Thymus (tissue), 11 donors: ENCODE measurements around the gene KAZN. TPM values are rescaled to one million over a fixed set of nuclear protein-coding genes. Genes with fewer than 3 reads are reported as not detected.

Experiments
- DNase-seq, 9 donors: peaks; one replicate each; pipeline ENCODE4 v3.0.0-alpha.2; 2013; ENCODE audit warnings: low spot score in 9 of 9, low read depth in 6 of 9, missing footprints in 1 of 9
- H3K27ac ChIP-seq, 2 donors: one replicate each; pipeline ENCODE4 v1.5.1; 2013; ENCODE audit warnings: control low read depth in 1 of 2, low read depth in 1 of 2, low read length in 1 of 2, mild to moderate bottlenecking in 1 of 2, moderate library complexity in 1 of 2
- H3K27me3 ChIP-seq, 2 donors: one replicate each; pipeline ENCODE4 v1.5.1; 2013; ENCODE audit warnings: low read length in 1 of 2; ENCODE audit not compliant: control insufficient read depth in 2 of 2, insufficient read depth in 1 of 2
- H3K36me3 ChIP-seq, 2 donors: one replicate each; pipeline ENCODE4 v1.5.1; 2013; ENCODE audit warnings: low read length in 1 of 2, mild to moderate bottlenecking in 1 of 2, moderate library complexity in 1 of 2; ENCODE audit not compliant: control insufficient read depth in 2 of 2, insufficient read depth in 2 of 2
- H3K4me1 ChIP-seq, 2 donors: one replicate each; pipeline ENCODE4 v1.5.1; 2013; ENCODE audit warnings: low read length in 2 of 2; ENCODE audit not compliant: control insufficient read depth in 2 of 2, insufficient read depth in 2 of 2
- H3K4me3 ChIP-seq, 2 donors: one replicate each; pipeline ENCODE4 v1.5.1; 2013; ENCODE audit warnings: low read length in 2 of 2, control low read depth in 1 of 2, mild to moderate bottlenecking in 1 of 2
- H3K9me3 ChIP-seq, 2 donors: one replicate each; pipeline ENCODE4 v1.5.1; 2013; ENCODE audit warnings: low read length in 1 of 2, mild to moderate bottlenecking in 1 of 2; ENCODE audit not compliant: control insufficient read depth in 2 of 2, insufficient read depth in 1 of 2
- WGBS: extraction: QIAGEN DNeasy Blood & Tissue Kit; methylation state at CpG from one replicate; pipeline ENCODE4 v1.1.7; 2013; 5-methylcytosine and 5-hydroxymethylcytosine counted together
- polyA plus RNA-seq: library from polyadenylated mRNA; stranded (reverse); fragments of 200-250 nt; gene quantifications from one replicate; pipeline ENCODE4 v1.2.3, GENCODE V29; 2013
- total RNA-seq: library from RNA; stranded (reverse); fragments of 120-200 nt; gene quantifications from one replicate; pipeline ENCODE4 v1.2.4, GENCODE V29; 2013
- donor health status: healthy.

Gene KAZN
- total and polyA plus RNA-seq, 2 donors: 1.3 to 5.7 TPM

- no peaks in the 10 kb centered on the region for H3K27me3 ChIP-seq
- no peaks in the 10 kb centered on the region for H3K36me3 ChIP-seq
- peaks cover 0 to 3% of the 10 kb centered on the region in 2 donors for H3K4me1 ChIP-seq
- WGBS: 97% methylated on average over 14 of the region's 14 CpGs
- peaks cover 0 to 1% of the 10 kb centered on the region in 2 donors for H3K9me3 ChIP-seq
- no peak overlapping the region for H3K27ac ChIP-seq
- DNase-seq: no peak
- no peak overlapping the region for H3K4me3 ChIP-seq
Measured at GRCh38 chr1:14822493-14822892, 224.0 kb downstream of the KAZN start.

- H3K9me3 ChIP-seq: peaks cover 0 to 1% of the 10 kb centered on the region in 2 donors
- no peak overlapping the region for H3K27ac ChIP-seq
- no peaks in the 10 kb centered on the region for H3K36me3 ChIP-seq
- DNase-seq: no peak
- H3K27me3 ChIP-seq: no peaks in the 10 kb centered on the region
- no peak overlapping the region for H3K4me3 ChIP-seq
- 93% methylated on average over 14 of the region's 14 CpGs for WGBS
- H3K4me1 ChIP-seq: peaks cover 0 to 3% of the 10 kb centered on the region in 2 donors
Measured at GRCh38 chr1:14822996-14823395, 224.5 kb downstream of the KAZN start.

GRCh38 chr1:14824314-14824915 lies 225.9 kb downstream of the KAZN start:
- no peaks in the 10 kb centered on the region for H3K27me3 ChIP-seq
- WGBS: 42% methylated on average over 6 of the region's 6 CpGs
- no peaks in the 10 kb centered on the region for H3K36me3 ChIP-seq
- H3K4me3 ChIP-seq: no peak overlapping the region
- DNase-seq: no peak
- no peak overlapping the region for H3K27ac ChIP-seq
- H3K4me1 ChIP-seq: peaks cover 0 to 3% of the 10 kb centered on the region in 2 donors
- peaks cover 0 to 1% of the 10 kb centered on the region in 2 donors for H3K9me3 ChIP-seq

- Histone ChIP-seq H3K27me3 (no peaks in the 10 kb centered on the region), H3K9me3 (peaks cover 0 to 1% of the 10 kb centered on the region in 2 donors), H3K4me1 (peaks cover 0 to 3% of the 10 kb centered on the region in 2 donors), H3K36me3 (no peaks in the 10 kb centered on the region), H3K4me3 (no peak overlapping the region), H3K27ac (no peak overlapping the region)
- WGBS: 96% methylated on average over 7 of the region's 7 CpGs
- no peak for DNase-seq
Measured at GRCh38 chr1:14825396-14825795, 226.9 kb downstream of the KAZN start.

- WGBS: 54% methylated on average over 13 of the region's 13 CpGs
- Histone ChIP-seq H3K27ac (no peak overlapping the region), H3K4me3 (no peak overlapping the region), H3K36me3 (no peaks in the 10 kb centered on the region), H3K9me3 (no peaks in the 10 kb centered on the region), H3K4me1 (peaks cover 0 to 3% of the 10 kb centered on the region in 2 donors), H3K27me3 (no peaks in the 10 kb centered on the region)
- DNase-seq: no peak
Measured at GRCh38 chr1:14826172-14826636, 227.7 kb downstream of the KAZN start.

- Histone ChIP-seq H3K4me1 (peaks cover 0 to 3% of the 10 kb centered on the region in 2 donors), H3K36me3 (no peaks in the 10 kb centered on the region), H3K4me3 (no peak overlapping the region), H3K27ac (no peak overlapping the region), H3K9me3 (no peaks in the 10 kb centered on the region), H3K27me3 (no peaks in the 10 kb centered on the region)
- DNase-seq: no peak
- WGBS: 97% methylated on average over 11 of the region's 11 CpGs
Measured at GRCh38 chr1:14826731-14827326, 228.3 kb downstream of the KAZN start.

- DNase-seq: no peak
- Histone ChIP-seq H3K4me3 (no peak overlapping the region), H3K36me3 (no peaks in the 10 kb centered on the region), H3K27me3 (no peaks in the 10 kb centered on the region), H3K27ac (no peak overlapping the region), H3K4me1 (peaks cover 0 to 3% of the 10 kb centered on the region in 2 donors), H3K9me3 (no peaks in the 10 kb centered on the region)
- 94% methylated on average over 4 of the region's 4 CpGs for WGBS
Measured at GRCh38 chr1:14827870-14828269, 229.4 kb downstream of the KAZN start.

- no peaks in the 10 kb centered on the region for H3K36me3 ChIP-seq
- no peaks in the 10 kb centered on the region for H3K9me3 ChIP-seq
- DNase-seq: no peak
- H3K27me3 ChIP-seq: no peaks in the 10 kb centered on the region
- no peak overlapping the region for H3K27ac ChIP-seq
- H3K4me1 ChIP-seq: peaks cover 0 to 3% of the 10 kb centered on the region in 2 donors
- WGBS: 56% methylated on average over 4 of the region's 4 CpGs
- H3K4me3 ChIP-seq: no peak overlapping the region
Measured at GRCh38 chr1:14828665-14829064, 230.2 kb downstream of the KAZN start.

- no peaks in the 10 kb centered on the region for H3K36me3 ChIP-seq
- 81% methylated on average over 5 of the region's 5 CpGs for WGBS
- H3K9me3 ChIP-seq: no peaks in the 10 kb centered on the region
- H3K27ac ChIP-seq: peak overlapping the region in 1 of 2 donors; percentile 57
- H3K27me3 ChIP-seq: no peaks in the 10 kb centered on the region
- H3K4me3 ChIP-seq: no peak overlapping the region
- peaks cover 0 to 10% of the 10 kb centered on the region in 2 donors for H3K4me1 ChIP-seq
- no peak for DNase-seq
Measured at GRCh38 chr1:14835725-14836124, 237.2 kb downstream of the KAZN start.
